Breast epithelium (tissue), 3 donors: ENCODE measurements around the gene TRPV6.

Experiments
- POLR2A ChIP-seq: fragments of 450-650 bp; IDR thresholded peaks from one replicate; pipeline ENCODE4 v1.6.1; 2016; ENCODE audit warnings: antibody characterized with exemption, mild to moderate bottlenecking, moderate library complexity
- POLR2AphosphoS5 ChIP-seq, 3 donors: sonication (generic); formaldehyde crosslinking; IDR thresholded peaks; one replicate each; pipeline ENCODE4 v1.6.1; 2017; ENCODE audit warnings: antibody characterized with exemption in 3 of 3
- TF ChIP-seq, protein P1 (sequence below), 3 donors: fragments of 450-650 bp; IDR thresholded peaks; one replicate each; pipeline ENCODE4 v1.5.1; 2016 to 2017; ENCODE audit warnings: antibody characterized with exemption in 3 of 3, mild to moderate bottlenecking in 3 of 3, moderate library complexity in 3 of 3

DNA sequence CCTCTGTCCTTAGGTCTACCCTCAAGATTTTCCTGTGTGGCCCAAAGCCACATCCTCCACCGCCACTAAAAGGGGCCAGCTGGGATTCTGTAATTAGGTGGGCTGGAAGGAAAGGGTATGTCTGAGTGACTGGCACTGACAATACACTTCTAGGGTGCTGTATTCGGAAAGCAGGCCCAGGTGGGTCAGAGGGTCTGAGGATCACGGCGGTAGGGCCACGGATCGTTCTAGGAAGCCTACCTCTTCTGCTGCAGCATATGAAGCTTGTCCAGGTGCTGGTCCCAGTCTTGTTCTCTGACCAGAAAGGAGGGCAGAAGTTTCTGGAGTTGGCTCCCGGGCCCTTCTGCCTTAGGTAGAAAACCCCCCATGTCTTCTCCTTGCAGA is 47.5 kb upstream of the TRPV6 start:
- TF ChIP-seq POLR2A (no peak), POLR2AphosphoS5 (IDR thresholded peaks at IDR 0.05) (no peak)
- TF ChIP-seq, protein P1, sequence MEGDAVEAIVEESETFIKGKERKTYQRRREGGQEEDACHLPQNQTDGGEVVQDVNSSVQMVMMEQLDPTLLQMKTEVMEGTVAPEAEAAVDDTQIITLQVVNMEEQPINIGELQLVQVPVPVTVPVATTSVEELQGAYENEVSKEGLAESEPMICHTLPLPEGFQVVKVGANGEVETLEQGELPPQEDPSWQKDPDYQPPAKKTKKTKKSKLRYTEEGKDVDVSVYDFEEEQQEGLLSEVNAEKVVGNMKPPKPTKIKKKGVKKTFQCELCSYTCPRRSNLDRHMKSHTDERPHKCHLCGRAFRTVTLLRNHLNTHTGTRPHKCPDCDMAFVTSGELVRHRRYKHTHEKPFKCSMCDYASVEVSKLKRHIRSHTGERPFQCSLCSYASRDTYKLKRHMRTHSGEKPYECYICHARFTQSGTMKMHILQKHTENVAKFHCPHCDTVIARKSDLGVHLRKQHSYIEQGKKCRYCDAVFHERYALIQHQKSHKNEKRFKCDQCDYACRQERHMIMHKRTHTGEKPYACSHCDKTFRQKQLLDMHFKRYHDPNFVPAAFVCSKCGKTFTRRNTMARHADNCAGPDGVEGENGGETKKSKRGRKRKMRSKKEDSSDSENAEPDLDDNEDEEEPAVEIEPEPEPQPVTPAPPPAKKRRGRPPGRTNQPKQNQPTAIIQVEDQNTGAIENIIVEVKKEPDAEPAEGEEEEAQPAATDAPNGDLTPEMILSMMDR (IDR thresholded peaks at IDR 0.05): no peak
